Stimulated activated CD4-positive, alpha-beta T cell treated with anti-CD3 and anti-CD28 coated beads, Interleukin-12 subunit alpha, Interleukin-12 subunit beta, amount 100 ng/mL, for 4 hours (primary cell): ENCODE results near the gene NUDT9.
"Not testable (repeated sequence)": the region's sequence is repeated elsewhere in the genome, so short reads cannot be mapped to it uniquely, and the experiment has no call there.

Experiments used
- DNase-seq: peaks from one replicate; pipeline ENCODE4 v3.0.0-alpha.2; 2020

NUDT9 gene

DNA sequence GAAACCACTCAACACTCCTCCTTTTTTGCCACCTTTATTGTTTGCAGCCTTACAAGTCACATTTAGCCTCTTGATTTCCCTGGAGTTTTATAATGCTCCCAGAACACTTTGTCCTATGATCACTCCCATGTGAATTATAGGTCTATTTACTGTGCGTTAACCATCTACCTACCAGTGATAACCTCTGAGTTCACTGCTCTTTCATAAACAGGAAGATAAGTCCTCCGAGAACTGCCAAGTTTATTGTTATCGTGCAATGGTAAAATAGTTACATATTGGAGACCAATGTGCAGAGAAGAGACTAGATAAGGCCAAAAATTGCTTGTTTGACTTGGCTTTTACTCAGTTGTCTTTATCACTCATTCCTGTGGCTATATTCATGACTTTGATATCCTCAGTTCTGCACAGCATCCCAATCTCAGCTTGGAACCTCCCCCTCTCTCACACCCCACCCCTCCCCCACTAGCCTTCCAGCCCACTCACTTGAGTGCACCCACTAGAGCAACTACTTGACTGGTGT is 12.9 kb upstream of the NUDT9 start:
- DNase-seq: no peak

GRCh38 chr4:87410157-87410556 is 12.2 kb upstream of the NUDT9 start:
- no peak for DNase-seq

DNA sequence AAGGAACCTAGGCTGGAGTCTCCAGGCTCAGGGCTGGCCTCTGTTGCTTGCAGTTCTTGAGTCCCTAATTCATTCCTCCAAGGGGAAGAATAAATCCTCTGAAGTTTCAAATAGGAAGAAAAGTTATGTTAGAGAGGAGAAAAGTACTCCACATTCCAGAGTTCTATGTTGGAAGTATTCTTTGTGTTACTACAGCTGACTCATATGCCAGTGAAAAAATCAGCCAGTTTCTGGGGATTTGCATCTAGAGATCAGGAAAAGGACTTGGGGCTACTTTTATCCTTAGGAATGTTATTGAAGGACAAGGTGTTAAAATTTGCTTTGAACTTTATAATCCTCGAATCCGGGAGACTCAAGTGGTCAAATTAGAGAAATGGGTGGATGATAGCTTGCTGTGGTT is 11.7 kb upstream of the NUDT9 start:
- DNase-seq: no peak

- no peak for DNase-seq
These were observed 7.6 kb upstream of the NUDT9 start for GRCh38 chr4:87414816-87415215.

DNA sequence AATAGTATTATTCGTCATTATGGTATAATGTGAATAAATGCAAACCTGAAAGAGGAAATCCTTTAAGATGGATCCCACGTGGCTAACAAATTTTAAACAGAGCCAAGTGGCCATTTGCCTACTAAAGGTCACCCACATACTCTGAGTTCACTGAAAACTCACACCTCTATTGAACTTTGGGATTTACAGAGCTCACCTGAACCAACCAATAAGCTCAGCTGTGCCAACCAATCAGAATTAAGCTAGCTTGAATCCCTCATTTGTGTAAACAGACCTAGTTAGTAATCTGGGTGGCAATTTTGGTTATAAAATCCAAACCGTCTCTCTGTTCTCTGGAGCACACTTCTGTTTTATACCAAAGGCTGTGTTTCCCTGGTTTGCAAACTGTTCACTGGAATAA is 5.4 kb upstream of the NUDT9 start:
- no peak for DNase-seq

DNA sequence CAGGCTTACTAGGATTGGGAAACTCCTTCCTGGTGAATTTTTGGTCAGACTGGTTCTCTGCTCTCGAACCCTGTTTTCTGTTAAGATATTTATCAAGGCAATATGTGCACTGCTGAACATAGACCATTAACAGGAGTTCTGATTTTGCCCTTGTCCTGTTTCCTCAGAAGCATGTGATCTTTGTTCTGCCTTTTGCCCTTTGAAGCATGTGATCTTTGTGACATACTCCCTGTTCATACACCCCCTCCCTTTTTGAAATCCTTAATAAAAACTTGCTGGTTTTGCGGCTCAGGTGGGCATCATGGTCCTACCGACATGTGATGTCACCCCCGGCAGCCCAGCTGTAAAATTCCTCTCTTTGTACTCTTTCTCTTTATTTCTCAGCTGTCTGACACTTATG is 4.0 kb upstream of the NUDT9 start:
- not testable (repeated sequence) for DNase-seq

- no peak for DNase-seq
These were observed 2.7 kb upstream of the NUDT9 start for GRCh38 chr4:87419578-87420249.

DNA sequence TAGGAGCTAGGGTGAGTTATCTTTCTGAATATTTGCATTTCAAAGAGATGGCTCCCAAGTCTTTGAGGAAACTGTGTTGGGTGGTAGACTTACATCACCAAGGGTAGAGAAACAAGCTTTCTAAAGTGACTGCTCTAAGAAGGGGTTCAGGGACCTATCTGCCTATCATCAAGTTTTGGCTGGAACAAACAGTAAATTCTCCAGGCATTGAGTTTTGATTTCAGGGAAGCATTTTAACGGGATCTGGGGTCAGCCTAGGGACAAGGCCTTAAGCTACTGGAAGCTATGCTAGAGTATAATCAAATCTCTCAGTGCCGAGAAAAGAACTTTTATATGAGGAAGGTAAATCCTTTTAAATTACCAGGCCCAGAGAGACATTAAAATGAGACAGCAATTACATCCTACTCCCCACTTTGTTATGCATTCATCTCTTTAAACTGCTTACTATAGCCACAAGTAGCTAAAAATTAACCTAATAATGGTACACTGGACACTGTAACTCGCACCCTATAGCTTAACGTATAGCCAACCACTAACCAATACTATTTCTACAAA is 2.0 kb upstream of the NUDT9 start:
- no peak for DNase-seq

GRCh38 chr4:87423317-87424098 is 1.1 kb downstream of the NUDT9 start:
- DNase-seq: no peak

DNA sequence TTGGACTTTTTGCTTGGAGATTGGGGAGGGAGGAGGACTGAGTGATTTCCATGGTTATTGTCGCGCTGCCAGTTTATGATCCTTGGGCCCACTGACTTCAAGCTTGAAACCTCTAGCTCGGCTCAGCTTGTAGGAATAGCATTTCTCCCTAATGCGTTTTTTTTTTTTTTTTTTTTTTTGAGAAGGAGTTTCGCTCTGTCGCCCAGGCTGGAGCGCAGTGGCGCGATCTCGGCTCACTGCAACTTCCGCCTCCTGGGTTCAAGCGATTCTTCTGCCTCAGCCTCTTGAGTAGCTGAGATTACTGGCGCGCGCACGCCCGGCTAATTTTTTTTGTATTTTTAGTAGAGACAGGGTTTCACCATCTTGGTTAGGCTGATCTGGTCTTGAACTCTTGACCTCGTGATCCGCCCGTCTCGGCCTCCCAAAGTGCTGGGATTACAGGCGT is 1.7 kb downstream of the NUDT9 start:
- DNase-seq: not testable (repeated sequence)

DNA sequence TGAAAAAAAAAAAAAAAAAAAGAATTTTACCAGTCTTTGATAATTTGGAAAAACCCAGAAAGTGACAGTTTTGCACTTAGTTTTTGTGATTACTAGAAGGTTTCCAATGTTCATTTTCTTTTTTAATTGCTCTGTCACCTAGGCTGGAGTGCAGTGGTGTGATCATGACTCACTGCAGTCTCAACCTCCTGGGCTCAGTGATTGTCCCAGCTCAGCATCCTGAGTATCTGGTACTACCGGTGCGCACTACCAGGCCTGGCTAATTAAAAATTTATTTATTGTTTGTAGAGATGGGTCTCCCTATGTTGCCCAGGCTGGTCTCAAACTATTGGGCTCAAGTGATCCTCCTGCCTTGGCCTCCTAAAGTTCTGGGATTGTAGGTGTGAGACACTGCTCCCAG is 3.3 kb downstream of the NUDT9 start:
- DNase-seq: no peak

GRCh38 chr4:87426865-87427517 is 4.6 kb downstream of the NUDT9 start:
- DNase-seq: no peak

- no peak for DNase-seq
These were observed 5.1 kb downstream of the NUDT9 start for GRCh38 chr4:87427518-87427868.

DNA sequence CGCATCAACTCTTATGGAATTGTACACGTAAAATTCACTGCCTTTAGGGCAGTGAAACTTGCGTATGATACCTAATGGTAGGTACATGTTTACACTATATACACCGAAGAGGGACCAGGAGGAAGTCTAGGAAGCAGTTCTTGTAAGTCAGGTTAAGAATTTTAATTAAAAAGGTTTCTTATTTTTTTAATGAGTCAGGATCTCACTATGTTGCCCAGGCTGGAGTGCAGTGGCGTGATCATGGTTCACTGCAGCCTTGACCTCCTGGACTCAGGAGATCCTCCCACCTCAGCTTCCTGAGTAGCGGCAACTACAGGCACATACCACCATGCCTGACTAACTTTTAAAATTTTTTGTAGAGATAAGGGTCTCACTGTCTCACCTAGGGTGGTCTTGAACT is 6.6 kb downstream of the NUDT9 start:
- no peak for DNase-seq

- DNase-seq: no peak
These were observed 7.7 kb downstream of the NUDT9 start for GRCh38 chr4:87430038-87430437.

DNA sequence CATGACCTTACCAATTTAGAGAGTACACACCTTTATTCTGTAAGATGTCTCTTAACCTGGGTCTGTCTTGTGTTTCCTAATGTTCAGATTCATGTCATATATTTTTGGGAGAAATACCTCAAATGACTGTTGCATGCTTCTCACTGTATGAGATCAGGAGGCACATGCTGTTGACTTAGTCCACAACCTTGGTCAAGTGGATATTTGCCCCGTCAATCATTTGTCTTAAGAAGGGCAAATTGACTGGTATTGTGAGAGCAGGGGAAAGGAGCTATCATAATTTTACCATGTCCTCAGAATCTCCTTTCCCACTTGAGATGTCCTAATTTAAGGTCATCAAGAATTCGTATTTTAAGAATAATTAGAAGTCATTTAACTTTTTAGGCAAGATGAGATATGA is 11.0 kb downstream of the NUDT9 start:
- DNase-seq: no peak

- no peak for DNase-seq
These were observed 20.5 kb downstream of the NUDT9 start for GRCh38 chr4:87442889-87443288.

DNA sequence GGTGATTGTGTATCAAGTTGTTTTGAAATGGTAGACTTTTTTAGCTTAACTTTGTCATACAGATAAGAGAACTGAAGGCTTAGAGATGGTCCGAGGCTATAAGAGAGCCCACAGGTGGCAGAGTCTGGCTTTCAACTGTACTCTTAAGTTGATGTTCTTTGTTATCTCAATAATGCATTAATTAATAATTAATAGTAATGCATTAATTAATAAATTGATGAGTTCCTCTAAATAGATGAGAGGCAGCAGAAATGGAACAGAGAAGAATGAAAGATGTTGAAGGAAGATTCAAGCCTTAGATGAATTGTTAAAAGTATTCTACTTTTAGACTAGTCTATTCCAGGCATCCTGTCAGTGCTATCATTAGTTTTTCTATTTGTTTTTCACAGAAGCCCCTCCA is 22.4 kb downstream of the NUDT9 start:
- DNase-seq: no peak

- no peak for DNase-seq
These were observed 23.6 kb downstream of the NUDT9 start for GRCh38 chr4:87445964-87446363.

- DNase-seq: not testable (repeated sequence)
These were observed 24.0 kb downstream of the NUDT9 start for GRCh38 chr4:87446375-87446774.

DNA sequence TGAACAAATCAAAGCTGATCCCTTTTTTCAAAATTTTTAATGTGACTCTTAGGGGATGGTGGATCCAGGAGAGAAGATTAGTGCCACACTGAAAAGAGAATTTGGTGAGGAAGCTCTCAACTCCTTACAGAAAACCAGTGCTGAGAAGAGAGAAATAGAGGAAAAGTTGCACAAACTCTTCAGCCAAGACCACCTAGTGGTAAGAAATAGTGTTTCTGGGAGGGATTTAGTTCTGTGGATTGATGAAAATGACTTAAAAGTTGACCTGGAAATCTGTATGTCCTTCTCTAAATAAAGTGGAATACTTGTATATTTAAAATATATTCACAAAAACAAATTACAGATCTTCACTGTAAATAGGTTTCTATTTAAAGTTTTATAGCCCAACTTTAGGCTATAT is 29.2 kb downstream of the NUDT9 start:
- DNase-seq: no peak

GRCh38 chr4:87458913-87459312 is 36.5 kb downstream of the NUDT9 start:
- no peak for DNase-seq

GRCh38 chr4:87461281-87461700 is 38.9 kb downstream of the NUDT9 start:
- DNase-seq: no peak

DNA sequence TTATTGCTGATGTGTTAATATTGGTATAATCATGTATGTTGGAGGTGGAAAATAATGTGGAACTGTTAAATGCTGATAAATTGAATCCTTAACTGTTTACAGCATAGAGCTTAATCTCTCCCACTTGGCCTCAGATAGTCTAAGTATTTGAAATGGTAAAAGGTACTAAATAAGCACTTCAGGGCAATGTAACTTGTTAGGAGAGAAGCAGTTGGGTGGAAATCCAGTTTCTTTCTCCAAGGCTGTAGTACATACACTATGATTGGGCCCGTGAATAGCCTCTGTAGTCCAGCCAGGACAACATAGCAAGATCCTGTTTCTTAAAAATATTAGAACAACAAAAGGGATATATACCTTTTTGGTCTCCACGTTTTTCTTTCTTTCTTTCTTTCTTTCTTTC is 39.7 kb downstream of the NUDT9 start:
- DNase-seq: no peak
